Effector memory CD4-positive, alpha-beta T cell (primary cell): ENCODE data around the gene MEFV.
"Not testable (repeated sequence)": the region's sequence is repeated elsewhere in the genome, so short reads cannot be mapped to it uniquely, and the experiment has no call there.

Source experiments
- DNase-seq, 3 donors: peaks; one replicate each; pipeline ENCODE4 v3.0.0-alpha.2; 2020
- H3K27ac ChIP-seq: 2 replicates; pipeline ENCODE4 v1.7.0; 2013; ENCODE audit warnings: mild to moderate bottlenecking, low read length, moderate library complexity; ENCODE audit not compliant: insufficient read depth, poor library complexity, severe bottlenecking
- H3K27me3 ChIP-seq: replicated peaks from 2 replicates; pipeline ENCODE4 v1.7.0; 2013; ENCODE audit warnings: mild to moderate bottlenecking, low read length; ENCODE audit not compliant: insufficient read depth, control insufficient read depth, poor library complexity, severe bottlenecking
- H3K36me3 ChIP-seq: 2 replicates; pipeline ENCODE4 v1.7.0; 2013; ENCODE audit warnings: mild to moderate bottlenecking, low read length, moderate library complexity; ENCODE audit not compliant: control insufficient read depth, insufficient read depth
- H3K4me1 ChIP-seq: 2 replicates; pipeline ENCODE4 v1.7.0; 2013; ENCODE audit warnings: low read length, mild to moderate bottlenecking; ENCODE audit not compliant: control insufficient read depth, insufficient read depth, poor library complexity, severe bottlenecking
- H3K4me3 ChIP-seq: 2 replicates; pipeline ENCODE4 v1.7.0; 2013; ENCODE audit warnings: low read length, low read depth, mild to moderate bottlenecking; ENCODE audit not compliant: insufficient read depth, poor library complexity, severe bottlenecking
- H3K9me3 ChIP-seq: 2 replicates; pipeline ENCODE4 v1.7.0; 2013; ENCODE audit warnings: mild to moderate bottlenecking, low read length, moderate library complexity; ENCODE audit not compliant: control insufficient read depth

The MEFV gene

GRCh38 chr16:3270718-3271117 is 14.3 kb upstream of the MEFV start:
- not testable (repeated sequence) for H3K4me1 ChIP-seq, H3K36me3 ChIP-seq, DNase-seq

GRCh38 chr16:3268294-3268693 is 11.9 kb upstream of the MEFV start:
- H3K36me3 ChIP-seq = peaks cover 4% of the 10 kb centered on the region
- H3K27ac ChIP-seq = no peak overlapping the region
- no peak overlapping the region for H3K4me3 ChIP-seq
- no peak for DNase-seq
- H3K9me3 ChIP-seq = no peaks in the 10 kb centered on the region
- H3K27me3 ChIP-seq = no peaks in the 10 kb centered on the region
- peaks cover 7% of the 10 kb centered on the region for H3K4me1 ChIP-seq

More at GRCh38 chr16:3270718-3271117, 14.3 kb upstream of the MEFV start:
- H3K4me3 ChIP-seq, H3K27me3 ChIP-seq, H3K27ac ChIP-seq, H3K9me3 ChIP-seq: not testable (repeated sequence)

GRCh38 chr16:3266873-3267537 is 10.6 kb upstream of the MEFV start:
- Histone ChIP-seq H3K36me3 (peaks cover 4% of the 10 kb centered on the region), H3K27ac (no peak overlapping the region), H3K4me1 (peaks cover 13% of the 10 kb centered on the region), H3K9me3 (no peaks in the 10 kb centered on the region), H3K4me3 (no peak overlapping the region), H3K27me3 (no peaks in the 10 kb centered on the region)
- no peak for DNase-seq

- H3K36me3 ChIP-seq = peaks cover 4% of the 10 kb centered on the region
- DNase-seq = peak; percentile 88 to 93 (median 91)
- peaks cover 13% of the 10 kb centered on the region for H3K4me1 ChIP-seq
- no peaks in the 10 kb centered on the region for H3K9me3 ChIP-seq
- H3K27me3 ChIP-seq = no peaks in the 10 kb centered on the region
- H3K4me3 ChIP-seq = peak overlapping the region; percentile 85
- peak overlapping the region; percentile 95 for H3K27ac ChIP-seq
Observed at GRCh38 chr16:3264137-3265036, 8.0 kb upstream of the MEFV start.

- H3K36me3 ChIP-seq = peaks cover 4% of the 10 kb centered on the region
- H3K4me3 ChIP-seq = no peak overlapping the region
- H3K4me1 ChIP-seq = peaks cover 13% of the 10 kb centered on the region
- no peaks in the 10 kb centered on the region for H3K27me3 ChIP-seq
- H3K27ac ChIP-seq = no peak overlapping the region
- DNase-seq = no peak
- no peaks in the 10 kb centered on the region for H3K9me3 ChIP-seq
Observed at GRCh38 chr16:3262517-3262916, 6.1 kb upstream of the MEFV start.

- no peak for DNase-seq
- Histone ChIP-seq H3K9me3 (no peaks in the 10 kb centered on the region), H3K4me3 (no peak overlapping the region), H3K36me3 (no peaks in the 10 kb centered on the region), H3K4me1 (peaks cover 11% of the 10 kb centered on the region), H3K27me3 (no peaks in the 10 kb centered on the region), H3K27ac (no peak overlapping the region)
Observed at GRCh38 chr16:3259836-3260235, 3.4 kb upstream of the MEFV start.

GRCh38 chr16:3256866-3257465 is 533 bp upstream of the MEFV start:
- no peak overlapping the region for H3K4me3 ChIP-seq

GRCh38 chr16:3254309-3254708 is 2.1 kb downstream of the MEFV start:
- no peak overlapping the region for H3K27ac ChIP-seq
- no peaks in the 10 kb centered on the region for H3K9me3 ChIP-seq
- H3K4me3 ChIP-seq = no peak overlapping the region
- no peaks in the 10 kb centered on the region for H3K4me1 ChIP-seq
- no peaks in the 10 kb centered on the region for H3K36me3 ChIP-seq
- no peaks in the 10 kb centered on the region for H3K27me3 ChIP-seq
- DNase-seq = no peak

More at GRCh38 chr16:3256866-3257465, 533 bp upstream of the MEFV start:
- Histone ChIP-seq H3K4me1 (no peaks in the 10 kb centered on the region), H3K36me3 (no peaks in the 10 kb centered on the region), H3K27ac (no peak overlapping the region), H3K9me3 (no peaks in the 10 kb centered on the region), H3K27me3 (no peaks in the 10 kb centered on the region)
- no peak for DNase-seq

GRCh38 chr16:3252967-3253366 is 3.5 kb downstream of the MEFV start:
- Histone ChIP-seq H3K36me3 (no peaks in the 10 kb centered on the region), H3K27ac (no peak overlapping the region), H3K27me3 (no peaks in the 10 kb centered on the region), H3K9me3 (no peaks in the 10 kb centered on the region), H3K4me3 (no peak overlapping the region), H3K4me1 (no peaks in the 10 kb centered on the region)
- DNase-seq = no peak

- Histone ChIP-seq H3K27ac (no peak overlapping the region), H3K4me1 (no peaks in the 10 kb centered on the region), H3K4me3 (no peak overlapping the region), H3K9me3 (no peaks in the 10 kb centered on the region), H3K27me3 (no peaks in the 10 kb centered on the region), H3K36me3 (no peaks in the 10 kb centered on the region)
- DNase-seq = no peak
Observed at GRCh38 chr16:3249451-3249850, 7.0 kb downstream of the MEFV start.
